Breast epithelium (tissue), 3 donors: ENCODE measurements around the gene MAML3.

Experiments used
- CTCF ChIP-seq, 3 donors: fragments of 450-650 bp; IDR thresholded peaks; one replicate each; pipeline ENCODE4 v1.5.1; 2016 to 2017; ENCODE audit warnings: antibody characterized with exemption in 3 of 3, mild to moderate bottlenecking in 3 of 3, moderate library complexity in 3 of 3
- POLR2A ChIP-seq: fragments of 450-650 bp; IDR thresholded peaks from one replicate; pipeline ENCODE4 v1.6.1; 2016; ENCODE audit warnings: antibody characterized with exemption, mild to moderate bottlenecking, moderate library complexity

DNA sequence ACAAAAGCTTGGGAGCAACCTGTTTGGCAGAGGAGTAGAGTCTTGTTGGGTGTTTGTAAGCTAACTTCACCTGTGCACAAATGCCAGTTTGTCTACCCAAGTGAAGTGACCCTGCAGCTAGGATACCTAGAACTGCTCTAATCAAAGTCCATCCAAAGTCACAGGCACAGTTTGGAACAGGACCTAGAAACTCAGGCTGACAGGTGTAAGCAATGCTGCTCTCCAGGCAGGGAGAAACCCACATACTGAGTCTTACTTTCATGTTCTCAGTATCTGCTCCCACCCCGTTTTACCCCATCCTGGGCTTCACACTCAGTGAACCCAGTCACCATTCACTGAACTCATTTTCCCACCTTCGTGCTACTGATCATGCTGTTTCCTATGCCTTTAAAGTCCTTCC, 40.3 kb downstream of the MAML3 start:
- TF ChIP-seq CTCF (IDR thresholded peaks at IDR 0.05) (no peak), POLR2A (no peak)
